K562 (cell line): Measurements from ENCODE around the gene EIF5. TPM values are rescaled to one million over a fixed set of nuclear protein-coding genes. Genes with fewer than 3 reads are reported as not detected.

Source experiments
- AFF1 ChIP-seq, 2 experiments: fragments of 450-650 bp; IDR thresholded peaks; 2 replicates each; pipeline ENCODE4 v1.6.1; 2018; ENCODE audit warnings: mild to moderate bottlenecking in 2 of 2, low read depth in 1 of 2; ENCODE audit not compliant: partially characterized antibody in 2 of 2
- CEBPB ChIP-seq: fragments of 450-650 bp; IDR thresholded peaks from 2 replicates; pipeline ENCODE4 v1.6.1; 2016; ENCODE audit warnings: missing genetic modification characterization, missing compliant biosample characterization
- COPS2 ChIP-seq: fragments of 450-650 bp; conservative IDR thresholded peaks from 2 replicates; pipeline ENCODE4 v1.6.1; 2016; ENCODE audit warnings: mild to moderate bottlenecking, moderate library complexity
- GATAD2A ChIP-seq: fragments of 450-650 bp; IDR thresholded peaks from 2 replicates; pipeline ENCODE4 v1.6.1; 2017
- MAFF ChIP-seq: IDR thresholded peaks from 2 replicates; pipeline ENCODE4 v1.6.1; 2012; ENCODE audit warnings: low read length, improper control_type of control experiment
- MTA2 ChIP-seq: fragments of 450-650 bp; IDR thresholded peaks from 2 replicates; pipeline ENCODE4 v1.6.1; 2016; ENCODE audit warnings: low read depth
- MYNN ChIP-seq, 2 experiments: sonication (generic); formaldehyde crosslinking in 1 of 2; IDR thresholded peaks; 2 replicates each; pipeline versions ENCODE4 v1.5.0 to v1.6.1; 2016 to 2020; ENCODE audit warnings: antibody characterized with exemption in 1 of 2, missing genetic modification reagents in 1 of 2
- PCBP2 ChIP-seq: fragments of 200-400 bp; formaldehyde crosslinking; IDR thresholded peaks from 2 replicates; pipeline ENCODE4 v1.6.1; 2018; ENCODE audit warnings: low read length, low read depth, mild to moderate bottlenecking, moderate library complexity; ENCODE audit not compliant: poor library complexity, severe bottlenecking
- POLR2AphosphoS5 ChIP-seq: IDR thresholded peaks from 2 replicates; pipeline ENCODE4 v1.6.1; 2011; ENCODE audit warnings: mild to moderate bottlenecking, low read depth, low read length, moderate library complexity; ENCODE audit not compliant: control insufficient read depth, insufficient read depth
- RFX1 ChIP-seq: fragments of 450-650 bp; IDR thresholded peaks from 2 replicates; pipeline ENCODE4 v1.6.1; 2016; ENCODE audit warnings: mild to moderate bottlenecking, moderate library complexity
- SMAD4 ChIP-seq: fragments of 250-450 bp; sonication (Bioruptor Pico); conservative IDR thresholded peaks from 2 replicates; pipeline ENCODE4 v1.8.0; 2021; ENCODE audit warnings: inconsistent platforms, mild to moderate bottlenecking, moderate library complexity
- TEAD4 ChIP-seq, 2 experiments: sonication (generic) in 1 of 2; formaldehyde crosslinking in 1 of 2; IDR thresholded peaks; 2 replicates each; pipeline versions ENCODE4 v1.6.1 to v1.8.0; 2012 to 2022; ENCODE audit warnings: borderline replicate concordance in 1 of 2, inconsistent platforms in 1 of 2, low read length in 1 of 2, mild to moderate bottlenecking in 1 of 2, missing genetic modification reagents in 1 of 2
- U2AF1 ChIP-seq: fragments of 200-400 bp; formaldehyde crosslinking; optimal IDR thresholded peaks from 2 replicates; pipeline ENCODE3; 2017; ENCODE audit warnings: mild to moderate bottlenecking, low read depth, low read length, moderate library complexity
- ZNF174 ChIP-seq: fragments of 250-450 bp; sonication (Bioruptor Pico); IDR thresholded peaks from 2 replicates; pipeline ENCODE4 v1.4.0; 2020; ENCODE audit warnings: mild to moderate bottlenecking
- polyA plus RNA-seq, 8 experiments: library from polyadenylated mRNA; depleted of rRNA in 4 of 8; stranded (reverse) in 5 of 8; unstranded in 3 of 8; fragments of >200 nt; fragmentation: Nextera tagmentation in 2 of 8; fragmentation: Illumina TruSeq in 1 of 8; extraction: Ambion mirVana in 2 of 8; extraction: Trizol in 1 of 8; gene quantifications; 2 replicates each; pipeline versions ENCODE4 v1.2.1 to v1.2.3, GENCODE V29; 2011 to 2014; ENCODE audit warnings: inconsistent platforms in 1 of 8, missing spikeins in 1 of 8
- total RNA-seq, 7 experiments: library from RNA; depleted of rRNA in 6 of 7; stranded (reverse); fragments of >200 nt in 6 of 7; fragmentation: Illumina TruSeq in 2 of 7; extraction: Trizol in 2 of 7; gene quantifications; 2 replicates each; pipeline versions ENCODE4 v1.2.1 to v1.2.3, GENCODE V29; 2011 to 2021; ENCODE audit warnings: low replicate concordance in 1 of 7
- TF ChIP-seq, protein P1 (sequence below): fragments of 250-450 bp; sonication (Bioruptor Pico); IDR thresholded peaks from 2 replicates; pipeline ENCODE4 v1.4.0; 2020; ENCODE audit warnings: borderline replicate concordance
- TF ChIP-seq, protein P2 (sequence below): fragments of 250-450 bp; sonication (Bioruptor Pico); IDR thresholded peaks from 2 replicates; pipeline ENCODE4 v1.4.0; 2020; ENCODE audit warnings: mild to moderate bottlenecking
- TF ChIP-seq, protein P3 (sequence below): fragments of 450-650 bp; IDR thresholded peaks from 2 replicates; pipeline ENCODE4 v1.6.1; 2017; ENCODE audit warnings: antibody characterized with exemption, mild to moderate bottlenecking

The EIF5 gene
- total and polyA plus RNA-seq, 9 of the 15 experiments (the other 6 are each of a cell fraction or from before 2014, with no cell fraction given) = 92.7 to 442 (median 190) TPM

- TF ChIP-seq U2AF1 = no peak
- TF ChIP-seq POLR2AphosphoS5 = no peak
- TF ChIP-seq SMAD4 (CRISPR knock-in tag) = no peak
- no peak for TF ChIP-seq MYNN (IDR thresholded peaks at IDR 0.05)
- no peak for TF ChIP-seq MYNN (CRISPR knock-in tag; IDR thresholded peaks at IDR 0.05)
- TF ChIP-seq TEAD4 (IDR thresholded peaks at IDR 0.05; ENCODE audit: low read length) = 0 out of 2 replicates have a peak, but pooled peaks have one; percentile 11
- no peak for TF ChIP-seq TEAD4 (CRISPR knock-in tag; IDR thresholded peaks at IDR 0.05; ENCODE audit: borderline replicate concordance)
- peak; percentile 43; the same call in 1 of the 2 replicates for TF ChIP-seq GATAD2A
- TF ChIP-seq MAFF = no peak
- peak in 1 of 2 experiments; percentile 63 for TF ChIP-seq AFF1 (IDR thresholded peaks at IDR 0.05; ENCODE audit: low read depth in 1 of 2, partially characterized antibody in 2 of 2)
- TF ChIP-seq PCBP2 = no peak
- TF ChIP-seq CEBPB (tag) = peak; percentile 53; the same call in 1 of the 2 replicates
- TF ChIP-seq ZNF174 (CRISPR knock-in tag) = no peak
- TF ChIP-seq, protein P1, sequence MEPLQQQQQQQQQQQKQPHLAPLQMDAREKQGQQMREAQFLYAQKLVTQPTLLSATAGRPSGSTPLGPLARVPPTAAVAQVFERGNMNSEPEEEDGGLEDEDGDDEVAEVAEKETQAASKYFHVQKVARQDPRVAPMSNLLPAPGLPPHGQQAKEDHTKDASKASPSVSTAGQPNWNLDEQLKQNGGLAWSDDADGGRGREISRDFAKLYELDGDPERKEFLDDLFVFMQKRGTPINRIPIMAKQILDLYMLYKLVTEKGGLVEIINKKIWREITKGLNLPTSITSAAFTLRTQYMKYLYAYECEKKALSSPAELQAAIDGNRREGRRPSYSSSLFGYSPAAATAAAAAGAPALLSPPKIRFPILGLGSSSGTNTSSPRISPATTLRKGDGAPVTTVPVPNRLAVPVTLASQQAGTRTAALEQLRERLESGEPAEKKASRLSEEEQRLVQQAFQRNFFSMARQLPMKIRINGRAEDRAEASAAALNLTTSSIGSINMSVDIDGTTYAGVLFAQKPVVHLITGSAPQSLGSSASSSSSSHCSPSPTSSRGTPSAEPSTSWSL = no peak
- TF ChIP-seq COPS2 = no peak
- TF ChIP-seq, protein P2, sequence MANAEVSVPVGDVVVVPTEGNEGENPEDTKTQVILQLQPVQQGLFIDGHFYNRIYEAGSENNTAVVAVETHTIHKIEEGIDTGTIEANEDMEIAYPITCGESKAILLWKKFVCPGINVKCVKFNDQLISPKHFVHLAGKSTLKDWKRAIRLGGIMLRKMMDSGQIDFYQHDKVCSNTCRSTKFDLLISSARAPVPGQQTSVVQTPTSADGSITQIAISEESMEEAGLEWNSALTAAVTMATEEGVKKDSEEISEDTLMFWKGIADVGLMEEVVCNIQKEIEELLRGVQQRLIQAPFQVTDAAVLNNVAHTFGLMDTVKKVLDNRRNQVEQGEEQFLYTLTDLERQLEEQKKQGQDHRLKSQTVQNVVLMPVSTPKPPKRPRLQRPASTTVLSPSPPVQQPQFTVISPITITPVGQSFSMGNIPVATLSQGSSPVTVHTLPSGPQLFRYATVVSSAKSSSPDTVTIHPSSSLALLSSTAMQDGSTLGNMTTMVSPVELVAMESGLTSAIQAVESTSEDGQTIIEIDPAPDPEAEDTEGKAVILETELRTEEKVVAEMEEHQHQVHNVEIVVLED (CRISPR knock-in tag) = no peak
- no peak for TF ChIP-seq MTA2
- TF ChIP-seq, protein P3, sequence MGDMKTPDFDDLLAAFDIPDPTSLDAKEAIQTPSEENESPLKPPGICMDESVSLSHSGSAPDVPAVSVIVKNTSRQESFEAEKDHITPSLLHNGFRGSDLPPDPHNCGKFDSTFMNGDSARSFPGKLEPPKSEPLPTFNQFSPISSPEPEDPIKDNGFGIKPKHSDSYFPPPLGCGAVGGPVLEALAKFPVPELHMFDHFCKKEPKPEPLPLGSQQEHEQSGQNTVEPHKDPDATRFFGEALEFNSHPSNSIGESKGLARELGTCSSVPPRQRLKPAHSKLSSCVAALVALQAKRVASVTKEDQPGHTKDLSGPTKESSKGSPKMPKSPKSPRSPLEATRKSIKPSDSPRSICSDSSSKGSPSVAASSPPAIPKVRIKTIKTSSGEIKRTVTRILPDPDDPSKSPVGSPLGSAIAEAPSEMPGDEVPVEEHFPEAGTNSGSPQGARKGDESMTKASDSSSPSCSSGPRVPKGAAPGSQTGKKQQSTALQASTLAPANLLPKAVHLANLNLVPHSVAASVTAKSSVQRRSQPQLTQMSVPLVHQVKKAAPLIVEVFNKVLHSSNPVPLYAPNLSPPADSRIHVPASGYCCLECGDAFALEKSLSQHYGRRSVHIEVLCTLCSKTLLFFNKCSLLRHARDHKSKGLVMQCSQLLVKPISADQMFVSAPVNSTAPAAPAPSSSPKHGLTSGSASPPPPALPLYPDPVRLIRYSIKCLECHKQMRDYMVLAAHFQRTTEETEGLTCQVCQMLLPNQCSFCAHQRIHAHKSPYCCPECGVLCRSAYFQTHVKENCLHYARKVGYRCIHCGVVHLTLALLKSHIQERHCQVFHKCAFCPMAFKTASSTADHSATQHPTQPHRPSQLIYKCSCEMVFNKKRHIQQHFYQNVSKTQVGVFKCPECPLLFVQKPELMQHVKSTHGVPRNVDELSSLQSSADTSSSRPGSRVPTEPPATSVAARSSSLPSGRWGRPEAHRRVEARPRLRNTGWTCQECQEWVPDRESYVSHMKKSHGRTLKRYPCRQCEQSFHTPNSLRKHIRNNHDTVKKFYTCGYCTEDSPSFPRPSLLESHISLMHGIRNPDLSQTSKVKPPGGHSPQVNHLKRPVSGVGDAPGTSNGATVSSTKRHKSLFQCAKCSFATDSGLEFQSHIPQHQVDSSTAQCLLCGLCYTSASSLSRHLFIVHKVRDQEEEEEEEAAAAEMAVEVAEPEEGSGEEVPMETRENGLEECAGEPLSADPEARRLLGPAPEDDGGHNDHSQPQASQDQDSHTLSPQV = peak; percentile 19; the same call in 1 of the 2 replicates
- TF ChIP-seq RFX1 = no peak
Observed at GRCh38 chr14:103362780-103363179, 28.7 kb downstream of the EIF5 start (continued).
